HEK293 (cell line): ENCODE data around the gene CST6.

Experiments
- CTCF ChIA-PET: fragments of 350-600 bp; formaldehyde crosslinking; extraction: SDS; loops from one replicate; lab custom pipeline; 2021; ENCODE audit warnings: antibody characterized with exemption; lab: Yijun Ruan, JAX
- POLR2A ChIA-PET: fragments of 300-600 bp; formaldehyde crosslinking; extraction: SDS; loops from one replicate; lab custom pipeline; 2020; ENCODE audit warnings: antibody characterized with exemption, inconsistent platforms; lab: Yijun Ruan, JAX
- H3K27ac ChIP-seq: fragments of 200-500 bp; sonication (Bioruptor generic); 2 replicates; pipeline ENCODE4 v1.5.1; 2014; ENCODE audit warnings: low read depth, low read length, control low read depth, inconsistent platforms; ENCODE audit errors: extremely low read depth
- H3K36me3 ChIP-seq, 2 experiments: fragments of 200-500 bp in 1 of 2; sonication (Bioruptor generic) in 1 of 2; 1 replicate in 1 of 2; 2 replicates in 1 of 2; pipeline ENCODE4 v1.5.1; 2014 to 2017; ENCODE audit warnings: inconsistent platforms in 2 of 2, low read length in 2 of 2; ENCODE audit not compliant: control insufficient read depth in 2 of 2, insufficient read depth in 1 of 2
- H3K4me1 ChIP-seq: fragments of 200-500 bp; sonication (Bioruptor generic); 2 replicates; pipeline ENCODE4 v1.5.1; 2014; ENCODE audit warnings: mild to moderate bottlenecking, low read length, inconsistent platforms; ENCODE audit not compliant: control insufficient read depth, insufficient read depth
- H3K4me3 ChIP-seq: 2 replicates; pipeline ENCODE4 v1.5.1; 2011; ENCODE audit warnings: low read depth, mild to moderate bottlenecking, control low read depth, low read length, moderate library complexity
- H3K9me3 ChIP-seq: fragments of 200-500 bp; sonication (Bioruptor generic); 2 replicates; pipeline ENCODE4 v1.5.1; 2014; ENCODE audit warnings: low read depth, low read length, inconsistent platforms; ENCODE audit not compliant: control insufficient read depth, insufficient read depth
- GFI1B ChIP-seq: fragments of 450-650 bp; formaldehyde crosslinking; IDR thresholded peaks from 2 replicates; pipeline ENCODE4 v1.5.1; 2016; ENCODE audit warnings: missing biosample characterization, missing genetic modification characterization
- KLF16 ChIP-seq: fragments of 450-650 bp; formaldehyde crosslinking; IDR thresholded peaks from 2 replicates; pipeline ENCODE4 v1.5.1; 2017; ENCODE audit warnings: missing biosample characterization, missing genetic modification characterization
- KLF9 ChIP-seq: fragments of 450-650 bp; formaldehyde crosslinking; IDR thresholded peaks from 2 replicates; pipeline ENCODE4 v1.5.1; 2016; ENCODE audit warnings: missing biosample characterization, missing genetic modification characterization, low read depth
- MYNN ChIP-seq: fragments of 450-650 bp; formaldehyde crosslinking; IDR thresholded peaks from 2 replicates; pipeline ENCODE4 v1.5.1; 2016; ENCODE audit warnings: missing biosample characterization, missing genetic modification characterization, borderline replicate concordance
- MZF1 ChIP-seq: fragments of 450-650 bp; formaldehyde crosslinking; IDR thresholded peaks from 2 replicates; pipeline ENCODE4 v1.5.1; 2017; ENCODE audit warnings: missing biosample characterization, missing genetic modification characterization, borderline replicate concordance
- YY1 ChIP-seq: fragments of 450-650 bp; formaldehyde crosslinking; IDR thresholded peaks from 2 replicates; pipeline ENCODE4 v1.5.1; 2018; ENCODE audit warnings: missing biosample characterization, missing genetic modification characterization
- ZBTB8A ChIP-seq: fragments of 450-650 bp; formaldehyde crosslinking; IDR thresholded peaks from 2 replicates; pipeline ENCODE4 v1.5.1; 2016; ENCODE audit warnings: missing biosample characterization, missing genetic modification characterization
- ZNF324 ChIP-seq: fragments of 450-650 bp; formaldehyde crosslinking; IDR thresholded peaks from 2 replicates; pipeline ENCODE4 v1.5.1; 2016; ENCODE audit warnings: missing biosample characterization, missing genetic modification characterization
- ZNF48 ChIP-seq: fragments of 450-650 bp; formaldehyde crosslinking; IDR thresholded peaks from 2 replicates; pipeline ENCODE4 v1.5.1; 2016; ENCODE audit warnings: missing biosample characterization, missing genetic modification characterization
- ZNF514 ChIP-seq: fragments of 450-650 bp; formaldehyde crosslinking; IDR thresholded peaks from 2 replicates; pipeline ENCODE4 v1.5.1; 2016; ENCODE audit warnings: missing biosample characterization, missing genetic modification characterization
- ZNF561 ChIP-seq: fragments of 450-650 bp; IDR thresholded peaks from 2 replicates; pipeline ENCODE4 v1.5.1; 2018; ENCODE audit warnings: missing biosample characterization, missing genetic modification characterization, borderline replicate concordance
- ZNF626 ChIP-seq: fragments of 450-650 bp; sonication (Bioruptor Pico); formaldehyde crosslinking; IDR thresholded peaks from 2 replicates; pipeline ENCODE4 v1.5.1; 2018; ENCODE audit warnings: missing biosample characterization, missing genetic modification characterization, inconsistent platforms
- ZNF654 ChIP-seq: fragments of 450-650 bp; formaldehyde crosslinking; IDR thresholded peaks from 2 replicates; pipeline ENCODE4 v1.5.1; 2016; ENCODE audit warnings: low read depth, missing biosample characterization, missing genetic modification characterization
- ZNF670 ChIP-seq: fragments of 450-650 bp; formaldehyde crosslinking; IDR thresholded peaks from 2 replicates; pipeline ENCODE4 v1.5.1; 2016; ENCODE audit warnings: missing biosample characterization, missing genetic modification characterization, low read depth
- ZNF707 ChIP-seq: fragments of 450-650 bp; formaldehyde crosslinking; IDR thresholded peaks from 2 replicates; pipeline ENCODE4 v1.5.1; 2016; ENCODE audit warnings: missing biosample characterization, missing genetic modification characterization
- ZNF837 ChIP-seq: fragments of 450-650 bp; formaldehyde crosslinking; IDR thresholded peaks from 2 replicates; pipeline ENCODE4 v1.5.1; 2016; ENCODE audit warnings: missing biosample characterization, missing genetic modification characterization
- ZSCAN30 ChIP-seq: fragments of 450-650 bp; IDR thresholded peaks from 2 replicates; pipeline ENCODE4 v1.5.1; 2018; ENCODE audit warnings: missing biosample characterization, mild to moderate bottlenecking, missing genetic modification characterization, moderate library complexity
- TF ChIP-seq, protein P1 (sequence below): fragments of 450-650 bp; formaldehyde crosslinking; IDR thresholded peaks from 2 replicates; pipeline ENCODE4 v1.5.1; 2016; ENCODE audit warnings: missing biosample characterization, missing genetic modification characterization
- TF ChIP-seq, protein P2 (sequence below): fragments of 450-650 bp; formaldehyde crosslinking; IDR thresholded peaks from 2 replicates; pipeline ENCODE4 v1.5.1; 2016; ENCODE audit warnings: missing biosample characterization, missing genetic modification characterization
- TF ChIP-seq, protein P3 (sequence below): fragments of 450-650 bp; formaldehyde crosslinking; IDR thresholded peaks from 2 replicates; pipeline ENCODE4 v1.5.1; 2016; ENCODE audit warnings: missing biosample characterization, missing genetic modification characterization
- TF ChIP-seq, protein P4 (sequence below): fragments of 450-650 bp; formaldehyde crosslinking; IDR thresholded peaks from 2 replicates; pipeline ENCODE4 v1.5.1; 2016; ENCODE audit warnings: missing biosample characterization, missing genetic modification characterization

CST6 gene

DNA sequence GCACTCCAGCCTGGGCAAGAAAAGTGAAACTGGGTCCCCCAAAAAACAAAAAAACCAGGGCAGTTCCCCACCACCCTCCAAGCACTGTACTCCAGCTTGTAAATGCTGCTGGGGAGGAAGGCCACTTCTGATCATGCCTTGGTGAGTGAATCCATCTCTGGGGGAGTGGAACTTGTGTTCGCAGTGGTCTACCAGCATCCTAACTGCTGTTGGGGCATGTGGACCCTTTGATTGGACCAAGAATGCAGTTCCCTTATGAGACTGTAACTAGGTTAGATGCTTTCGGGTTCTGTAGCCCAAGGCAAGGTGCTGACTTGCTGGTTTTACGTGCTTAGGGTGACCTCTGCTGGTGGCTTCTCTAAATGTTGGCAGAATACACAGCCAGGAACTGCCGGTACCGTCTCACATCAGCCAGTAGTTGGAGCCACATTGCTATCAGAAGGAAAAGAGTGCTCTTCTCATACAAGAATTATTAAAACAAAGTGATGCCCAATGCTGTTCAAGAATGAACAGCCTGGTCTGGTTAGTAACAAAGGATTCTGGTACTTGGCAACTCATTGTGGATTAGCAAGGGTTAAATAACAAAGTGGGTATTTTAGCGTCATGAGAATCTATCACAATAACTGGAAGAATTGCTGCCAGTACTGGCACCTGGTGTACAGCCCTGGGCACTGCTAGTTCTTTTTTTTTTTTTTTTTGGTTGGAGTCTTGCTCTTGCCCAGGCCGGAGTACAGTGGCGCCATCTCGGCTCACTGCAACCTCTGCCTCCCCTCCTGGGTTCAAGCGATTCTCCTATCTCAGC is 22.8 kb upstream of the CST6 start (continued):
- TF ChIP-seq ZSCAN30 (tag by site-specific recombination) (peak; percentile 71), ZNF561 (0 out of 2 replicates have a peak, but pooled peaks have one; percentile 30)

DNA sequence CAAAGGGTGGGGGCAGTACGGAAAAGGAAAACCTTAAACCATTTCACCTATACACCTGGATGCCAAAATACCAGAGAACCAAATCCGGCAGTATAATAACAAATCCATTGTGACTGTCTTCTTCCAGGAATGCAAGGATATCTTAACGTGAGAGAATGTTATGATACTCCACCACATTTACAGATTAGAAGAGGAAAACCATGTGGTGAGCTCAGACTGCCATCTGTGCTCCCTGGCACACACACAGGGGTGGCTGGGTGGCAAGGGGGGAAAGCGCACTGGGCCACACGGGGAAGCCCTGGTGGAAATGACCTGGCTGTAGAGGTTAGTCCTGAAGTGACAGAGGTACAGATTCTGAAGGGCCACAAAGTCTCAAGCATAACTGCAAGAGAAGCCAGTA is 19.8 kb upstream of the CST6 start:
- H3K4me3 ChIP-seq = no peak overlapping the region
- POLR2A ChIA-PET = interaction anchor here (1.8 kb wide), 1 partner anchor 11 kb away, joined by 4 read pairs; no protein-coding TSS in a partner anchor
- H3K4me1 ChIP-seq = no peaks in the 10 kb centered on the region
- H3K36me3 ChIP-seq = peaks cover 4 to 13% of the 10 kb centered on the region in 2 experiments; a peak in 2 of 3 replicates
- TF ChIP-seq ZNF837 (tag by site-specific recombination) (no peak), KLF16 (tag by site-specific recombination) (no peak), KLF9 (tag by site-specific recombination) (no peak), ZNF48 (no peak), ZNF707 (tag by site-specific recombination) (no peak), YY1 (no peak), MZF1 (tag by site-specific recombination) (no peak), ZNF514 (tag by site-specific recombination) (no peak), ZNF654 (tag by site-specific recombination) (no peak), MYNN (no peak), ZNF670 (tag by site-specific recombination) (no peak), ZNF324 (tag by site-specific recombination) (no peak), GFI1B (tag by site-specific recombination) (no peak), ZNF626 (tag by site-specific recombination) (no peak), ZBTB8A (tag by site-specific recombination) (no peak)
- TF ChIP-seq, protein P1, sequence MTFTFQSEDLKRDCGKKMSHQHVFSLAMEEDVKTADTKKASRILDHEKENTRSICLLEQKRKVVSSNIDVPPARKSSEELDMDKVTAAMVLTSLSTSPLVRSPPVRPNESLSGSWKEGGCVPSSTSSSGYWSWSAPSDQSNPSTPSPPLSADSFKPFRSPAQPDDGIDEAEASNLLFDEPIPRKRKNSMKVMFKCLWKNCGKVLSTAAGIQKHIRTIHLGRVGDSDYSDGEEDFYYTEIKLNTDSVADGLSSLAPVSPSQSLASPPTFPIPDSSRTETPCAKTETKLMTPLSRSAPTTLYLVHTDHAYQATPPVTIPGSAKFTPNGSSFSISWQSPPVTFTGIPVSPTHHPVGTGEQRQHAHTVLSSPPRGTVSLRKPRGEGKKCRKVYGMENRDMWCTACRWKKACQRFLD (tag by site-specific recombination) = no peak
- TF ChIP-seq, protein P2, sequence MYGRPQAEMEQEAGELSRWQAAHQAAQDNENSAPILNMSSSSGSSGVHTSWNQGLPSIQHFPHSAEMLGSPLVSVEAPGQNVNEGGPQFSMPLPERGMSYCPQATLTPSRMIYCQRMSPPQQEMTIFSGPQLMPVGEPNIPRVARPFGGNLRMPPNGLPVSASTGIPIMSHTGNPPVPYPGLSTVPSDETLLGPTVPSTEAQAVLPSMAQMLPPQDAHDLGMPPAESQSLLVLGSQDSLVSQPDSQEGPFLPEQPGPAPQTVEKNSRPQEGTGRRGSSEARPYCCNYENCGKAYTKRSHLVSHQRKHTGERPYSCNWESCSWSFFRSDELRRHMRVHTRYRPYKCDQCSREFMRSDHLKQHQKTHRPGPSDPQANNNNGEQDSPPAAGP (tag by site-specific recombination) = no peak
- TF ChIP-seq, protein P3, sequence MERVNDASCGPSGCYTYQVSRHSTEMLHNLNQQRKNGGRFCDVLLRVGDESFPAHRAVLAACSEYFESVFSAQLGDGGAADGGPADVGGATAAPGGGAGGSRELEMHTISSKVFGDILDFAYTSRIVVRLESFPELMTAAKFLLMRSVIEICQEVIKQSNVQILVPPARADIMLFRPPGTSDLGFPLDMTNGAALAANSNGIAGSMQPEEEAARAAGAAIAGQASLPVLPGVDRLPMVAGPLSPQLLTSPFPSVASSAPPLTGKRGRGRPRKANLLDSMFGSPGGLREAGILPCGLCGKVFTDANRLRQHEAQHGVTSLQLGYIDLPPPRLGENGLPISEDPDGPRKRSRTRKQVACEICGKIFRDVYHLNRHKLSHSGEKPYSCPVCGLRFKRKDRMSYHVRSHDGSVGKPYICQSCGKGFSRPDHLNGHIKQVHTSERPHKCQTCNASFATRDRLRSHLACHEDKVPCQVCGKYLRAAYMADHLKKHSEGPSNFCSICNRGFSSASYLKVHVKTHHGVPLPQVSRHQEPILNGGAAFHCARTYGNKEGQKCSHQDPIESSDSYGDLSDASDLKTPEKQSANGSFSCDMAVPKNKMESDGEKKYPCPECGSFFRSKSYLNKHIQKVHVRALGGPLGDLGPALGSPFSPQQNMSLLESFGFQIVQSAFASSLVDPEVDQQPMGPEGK (tag by site-specific recombination) = no peak
- TF ChIP-seq, protein P4, sequence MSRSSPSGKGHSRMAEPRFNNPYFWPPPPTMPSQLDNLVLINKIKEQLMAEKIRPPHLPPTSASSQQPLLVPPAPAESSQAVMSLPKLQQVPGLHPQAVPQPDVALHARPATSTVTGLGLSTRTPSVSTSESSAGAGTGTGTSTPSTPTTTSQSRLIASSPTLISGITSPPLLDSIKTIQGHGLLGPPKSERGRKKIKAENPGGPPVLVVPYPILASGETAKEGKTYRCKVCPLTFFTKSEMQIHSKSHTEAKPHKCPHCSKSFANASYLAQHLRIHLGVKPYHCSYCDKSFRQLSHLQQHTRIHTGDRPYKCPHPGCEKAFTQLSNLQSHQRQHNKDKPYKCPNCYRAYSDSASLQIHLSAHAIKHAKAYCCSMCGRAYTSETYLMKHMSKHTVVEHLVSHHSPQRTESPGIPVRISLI (tag by site-specific recombination) = no peak
- CTCF ChIA-PET = interaction anchor here (0.6 to 7.2 kb wide), 8 partner anchors 12 to 440 kb away, joined by 3 to 59 read pairs (median 6); partner anchors contain the start of gene KAT5
- no peak overlapping the region for H3K27ac ChIP-seq
- H3K9me3 ChIP-seq = no peaks in the 10 kb centered on the region
